Suprapubic skin (tissue), 3 donors: Measurements from ENCODE around the gene MED10.

Experiments used
- CTCF ChIP-seq, 2 donors: fragments of 200-600 bp in 1 of 2; fragments of 450-650 bp in 1 of 2; sonication (generic) in 1 of 2; IDR thresholded peaks; one replicate each; pipeline ENCODE4 v1.5.1; 2016 to 2019; ENCODE audit warnings: antibody characterized with exemption in 2 of 2, mild to moderate bottlenecking in 1 of 2, moderate library complexity in 1 of 2
- POLR2A ChIP-seq, 2 donors: fragments of 450-650 bp; IDR thresholded peaks; one replicate each; pipeline ENCODE4 v1.6.1; 2017; ENCODE audit warnings: antibody characterized with exemption in 2 of 2, mild to moderate bottlenecking in 2 of 2, moderate library complexity in 2 of 2

GRCh38 chr5:6353602-6354302 is 24.6 kb downstream of the MED10 start:
- TF ChIP-seq CTCF (IDR thresholded peaks at IDR 0.05), result no peak
- TF ChIP-seq POLR2A (IDR thresholded peaks at IDR 0.05), result no peak
